ENCODE results near the gene ZFPM1. TPM values are rescaled to one million over a fixed set of nuclear protein-coding genes. Genes with fewer than 3 reads are reported as not detected.

Gene ZFPM1
- total and polyA plus RNA-seq, 2 of the 8 experiments (the other 6 are each of a cell fraction or from before 2014, with no cell fraction given), result 0.74 to 4.8 TPM

DNA sequence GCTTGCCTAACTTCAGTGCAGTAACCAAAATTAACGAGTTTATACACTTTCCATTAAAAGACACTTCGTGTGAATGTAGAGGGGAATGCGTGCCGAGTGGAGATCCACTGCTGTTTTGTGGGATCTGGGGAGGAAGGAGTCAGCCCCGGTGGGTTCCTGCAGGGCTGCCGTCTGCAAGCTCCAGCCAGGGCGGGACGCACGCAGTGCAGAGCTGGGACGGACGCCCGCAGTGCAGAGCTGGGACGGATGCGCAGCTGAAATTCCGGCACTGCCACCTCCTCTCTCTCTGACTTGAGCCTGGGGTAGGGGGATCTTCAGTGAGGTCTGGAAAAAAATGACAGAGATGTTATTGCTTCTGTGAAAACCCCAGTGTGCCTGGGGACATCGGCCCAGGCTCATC lies 100.7 kb downstream of the ZFPM1 start (continued):
- TF ChIP-seq, protein P1, sequence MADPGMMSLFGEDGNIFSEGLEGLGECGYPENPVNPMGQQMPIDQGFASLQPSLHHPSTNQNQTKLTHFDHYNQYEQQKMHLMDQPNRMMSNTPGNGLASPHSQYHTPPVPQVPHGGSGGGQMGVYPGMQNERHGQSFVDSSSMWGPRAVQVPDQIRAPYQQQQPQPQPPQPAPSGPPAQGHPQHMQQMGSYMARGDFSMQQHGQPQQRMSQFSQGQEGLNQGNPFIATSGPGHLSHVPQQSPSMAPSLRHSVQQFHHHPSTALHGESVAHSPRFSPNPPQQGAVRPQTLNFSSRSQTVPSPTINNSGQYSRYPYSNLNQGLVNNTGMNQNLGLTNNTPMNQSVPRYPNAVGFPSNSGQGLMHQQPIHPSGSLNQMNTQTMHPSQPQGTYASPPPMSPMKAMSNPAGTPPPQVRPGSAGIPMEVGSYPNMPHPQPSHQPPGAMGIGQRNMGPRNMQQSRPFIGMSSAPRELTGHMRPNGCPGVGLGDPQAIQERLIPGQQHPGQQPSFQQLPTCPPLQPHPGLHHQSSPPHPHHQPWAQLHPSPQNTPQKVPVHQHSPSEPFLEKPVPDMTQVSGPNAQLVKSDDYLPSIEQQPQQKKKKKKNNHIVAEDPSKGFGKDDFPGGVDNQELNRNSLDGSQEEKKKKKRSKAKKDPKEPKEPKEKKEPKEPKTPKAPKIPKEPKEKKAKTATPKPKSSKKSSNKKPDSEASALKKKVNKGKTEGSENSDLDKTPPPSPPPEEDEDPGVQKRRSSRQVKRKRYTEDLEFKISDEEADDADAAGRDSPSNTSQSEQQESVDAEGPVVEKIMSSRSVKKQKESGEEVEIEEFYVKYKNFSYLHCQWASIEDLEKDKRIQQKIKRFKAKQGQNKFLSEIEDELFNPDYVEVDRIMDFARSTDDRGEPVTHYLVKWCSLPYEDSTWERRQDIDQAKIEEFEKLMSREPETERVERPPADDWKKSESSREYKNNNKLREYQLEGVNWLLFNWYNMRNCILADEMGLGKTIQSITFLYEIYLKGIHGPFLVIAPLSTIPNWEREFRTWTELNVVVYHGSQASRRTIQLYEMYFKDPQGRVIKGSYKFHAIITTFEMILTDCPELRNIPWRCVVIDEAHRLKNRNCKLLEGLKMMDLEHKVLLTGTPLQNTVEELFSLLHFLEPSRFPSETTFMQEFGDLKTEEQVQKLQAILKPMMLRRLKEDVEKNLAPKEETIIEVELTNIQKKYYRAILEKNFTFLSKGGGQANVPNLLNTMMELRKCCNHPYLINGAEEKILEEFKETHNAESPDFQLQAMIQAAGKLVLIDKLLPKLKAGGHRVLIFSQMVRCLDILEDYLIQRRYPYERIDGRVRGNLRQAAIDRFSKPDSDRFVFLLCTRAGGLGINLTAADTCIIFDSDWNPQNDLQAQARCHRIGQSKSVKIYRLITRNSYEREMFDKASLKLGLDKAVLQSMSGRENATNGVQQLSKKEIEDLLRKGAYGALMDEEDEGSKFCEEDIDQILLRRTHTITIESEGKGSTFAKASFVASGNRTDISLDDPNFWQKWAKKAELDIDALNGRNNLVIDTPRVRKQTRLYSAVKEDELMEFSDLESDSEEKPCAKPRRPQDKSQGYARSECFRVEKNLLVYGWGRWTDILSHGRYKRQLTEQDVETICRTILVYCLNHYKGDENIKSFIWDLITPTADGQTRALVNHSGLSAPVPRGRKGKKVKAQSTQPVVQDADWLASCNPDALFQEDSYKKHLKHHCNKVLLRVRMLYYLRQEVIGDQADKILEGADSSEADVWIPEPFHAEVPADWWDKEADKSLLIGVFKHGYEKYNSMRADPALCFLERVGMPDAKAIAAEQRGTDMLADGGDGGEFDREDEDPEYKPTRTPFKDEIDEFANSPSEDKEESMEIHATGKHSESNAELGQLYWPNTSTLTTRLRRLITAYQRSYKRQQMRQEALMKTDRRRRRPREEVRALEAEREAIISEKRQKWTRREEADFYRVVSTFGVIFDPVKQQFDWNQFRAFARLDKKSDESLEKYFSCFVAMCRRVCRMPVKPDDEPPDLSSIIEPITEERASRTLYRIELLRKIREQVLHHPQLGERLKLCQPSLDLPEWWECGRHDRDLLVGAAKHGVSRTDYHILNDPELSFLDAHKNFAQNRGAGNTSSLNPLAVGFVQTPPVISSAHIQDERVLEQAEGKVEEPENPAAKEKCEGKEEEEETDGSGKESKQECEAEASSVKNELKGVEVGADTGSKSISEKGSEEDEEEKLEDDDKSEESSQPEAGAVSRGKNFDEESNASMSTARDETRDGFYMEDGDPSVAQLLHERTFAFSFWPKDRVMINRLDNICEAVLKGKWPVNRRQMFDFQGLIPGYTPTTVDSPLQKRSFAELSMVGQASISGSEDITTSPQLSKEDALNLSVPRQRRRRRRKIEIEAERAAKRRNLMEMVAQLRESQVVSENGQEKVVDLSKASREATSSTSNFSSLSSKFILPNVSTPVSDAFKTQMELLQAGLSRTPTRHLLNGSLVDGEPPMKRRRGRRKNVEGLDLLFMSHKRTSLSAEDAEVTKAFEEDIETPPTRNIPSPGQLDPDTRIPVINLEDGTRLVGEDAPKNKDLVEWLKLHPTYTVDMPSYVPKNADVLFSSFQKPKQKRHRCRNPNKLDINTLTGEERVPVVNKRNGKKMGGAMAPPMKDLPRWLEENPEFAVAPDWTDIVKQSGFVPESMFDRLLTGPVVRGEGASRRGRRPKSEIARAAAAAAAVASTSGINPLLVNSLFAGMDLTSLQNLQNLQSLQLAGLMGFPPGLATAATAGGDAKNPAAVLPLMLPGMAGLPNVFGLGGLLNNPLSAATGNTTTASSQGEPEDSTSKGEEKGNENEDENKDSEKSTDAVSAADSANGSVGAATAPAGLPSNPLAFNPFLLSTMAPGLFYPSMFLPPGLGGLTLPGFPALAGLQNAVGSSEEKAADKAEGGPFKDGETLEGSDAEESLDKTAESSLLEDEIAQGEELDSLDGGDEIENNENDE (IDR thresholded peaks at IDR 0.05; ENCODE audit: insufficient replicate concordance, low read length), result no peak
- TF ChIP-seq MAFK (IDR thresholded peaks at IDR 0.05; ENCODE audit: low read depth, low read length) (no peak), CHD1 (IDR thresholded peaks at IDR 0.05; ENCODE audit: low read depth, low read length) (no peak), SAP30 (IDR thresholded peaks at IDR 0.05; ENCODE audit: insufficient read depth, insufficient replicate concordance, low read length) (no peak), CBX5 (IDR thresholded peaks at IDR 0.05; ENCODE audit: low read depth, low read length) (no peak), GTF2F1 (IDR thresholded peaks at IDR 0.05; ENCODE audit: borderline replicate concordance, low read depth, low read length) (no peak), HDAC6 (IDR thresholded peaks at IDR 0.05; ENCODE audit: low read depth, low read length) (no peak)
- TF ChIP-seq, protein P2, sequence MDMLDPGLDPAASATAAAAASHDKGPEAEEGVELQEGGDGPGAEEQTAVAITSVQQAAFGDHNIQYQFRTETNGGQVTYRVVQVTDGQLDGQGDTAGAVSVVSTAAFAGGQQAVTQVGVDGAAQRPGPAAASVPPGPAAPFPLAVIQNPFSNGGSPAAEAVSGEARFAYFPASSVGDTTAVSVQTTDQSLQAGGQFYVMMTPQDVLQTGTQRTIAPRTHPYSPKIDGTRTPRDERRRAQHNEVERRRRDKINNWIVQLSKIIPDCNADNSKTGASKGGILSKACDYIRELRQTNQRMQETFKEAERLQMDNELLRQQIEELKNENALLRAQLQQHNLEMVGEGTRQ (IDR thresholded peaks at IDR 0.05; ENCODE audit: low read length), result no peak
